ENCODE measurements around the gene LONRF2. TPM values are rescaled to one million over a fixed set of nuclear protein-coding genes. Genes with fewer than 3 reads are reported as not detected.
"Not testable (repeated sequence)": the region's sequence is repeated elsewhere in the genome, so short reads cannot be mapped to it uniquely, and the experiment has no call there.

LONRF2 gene
- 10 to 100 TPM; 33.6 to 45.1 (median 39.5) TPM for total RNA-seq

- TF ChIP-seq POLR2A (IDR thresholded peaks at IDR 0.05; ENCODE audit: low read depth) (no peak), POLR2AphosphoS5 (IDR thresholded peaks at IDR 0.05) (peak; percentile 19 to 25), EP300 (IDR thresholded peaks at IDR 0.05) (no peak)
- TF ChIP-seq, protein P1, sequence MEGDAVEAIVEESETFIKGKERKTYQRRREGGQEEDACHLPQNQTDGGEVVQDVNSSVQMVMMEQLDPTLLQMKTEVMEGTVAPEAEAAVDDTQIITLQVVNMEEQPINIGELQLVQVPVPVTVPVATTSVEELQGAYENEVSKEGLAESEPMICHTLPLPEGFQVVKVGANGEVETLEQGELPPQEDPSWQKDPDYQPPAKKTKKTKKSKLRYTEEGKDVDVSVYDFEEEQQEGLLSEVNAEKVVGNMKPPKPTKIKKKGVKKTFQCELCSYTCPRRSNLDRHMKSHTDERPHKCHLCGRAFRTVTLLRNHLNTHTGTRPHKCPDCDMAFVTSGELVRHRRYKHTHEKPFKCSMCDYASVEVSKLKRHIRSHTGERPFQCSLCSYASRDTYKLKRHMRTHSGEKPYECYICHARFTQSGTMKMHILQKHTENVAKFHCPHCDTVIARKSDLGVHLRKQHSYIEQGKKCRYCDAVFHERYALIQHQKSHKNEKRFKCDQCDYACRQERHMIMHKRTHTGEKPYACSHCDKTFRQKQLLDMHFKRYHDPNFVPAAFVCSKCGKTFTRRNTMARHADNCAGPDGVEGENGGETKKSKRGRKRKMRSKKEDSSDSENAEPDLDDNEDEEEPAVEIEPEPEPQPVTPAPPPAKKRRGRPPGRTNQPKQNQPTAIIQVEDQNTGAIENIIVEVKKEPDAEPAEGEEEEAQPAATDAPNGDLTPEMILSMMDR (IDR thresholded peaks at IDR 0.05): no peak
- intact Hi-C loops (cut with DNase I): no loop called here
- WGBS: 4% methylated on average over 28 of the region's 113 CpGs
- peak within 1 kb of the TSS; percentile 72 to 83 (median 77) for H3K4me3 ChIP-seq
- no peak for DNase-seq (ENCODE audit: extremely low spot score)
- H3K27ac ChIP-seq (replicated peaks in 1 of 4): peak within 1 kb of the TSS; percentile 91 to 95 (median 93)
- H3K4me1 ChIP-seq: peaks cover 10 to 34% (median 21%) of the 10 kb centered on the region in 4 donors
- H3K27me3 ChIP-seq: peaks cover 0 to 15% (median 0%) of the 10 kb centered on the region in 4 donors
- H3K36me3 ChIP-seq: no peaks in the 10 kb centered on the region
- peaks cover 0 to 10% (median 3%) of the 10 kb centered on the region in 4 donors for H3K9me3 ChIP-seq
Measured at GRCh38 chr2:100321866-100322820, at the start of gene LONRF2. LONRF2 (minus strand) TSS chr2:100322501; CDS start chr2:100322093, 408 bp downstream.

GRCh38 chr2:100367163-100367562 is 44.9 kb upstream of the LONRF2 start:
- Histone ChIP-seq H3K4me1 (peaks cover 4 to 19% (median 16%) of the 10 kb centered on the region in 4 donors), H3K9me3 (peaks cover 0 to 21% (median 12%) of the 10 kb centered on the region in 4 donors), H3K4me3 (no peak overlapping the region), H3K36me3 (no peaks in the 10 kb centered on the region), H3K27me3 (no peaks in the 10 kb centered on the region), H3K27ac (replicated peaks in 1 of 4) (no peak overlapping the region)
- DNase-seq (ENCODE audit: extremely low spot score): no peak
- TF ChIP-seq POLR2AphosphoS5 (IDR thresholded peaks at IDR 0.05) (no peak), EP300 (IDR thresholded peaks at IDR 0.05) (no peak), POLR2A (IDR thresholded peaks at IDR 0.05; ENCODE audit: low read depth) (no peak)
- TF ChIP-seq, protein P1 (IDR thresholded peaks at IDR 0.05): no peak
- intact Hi-C loops (cut with DNase I): no loop called here
- 100% methylated on average over 1 of the region's 1 CpG for WGBS

DNA sequence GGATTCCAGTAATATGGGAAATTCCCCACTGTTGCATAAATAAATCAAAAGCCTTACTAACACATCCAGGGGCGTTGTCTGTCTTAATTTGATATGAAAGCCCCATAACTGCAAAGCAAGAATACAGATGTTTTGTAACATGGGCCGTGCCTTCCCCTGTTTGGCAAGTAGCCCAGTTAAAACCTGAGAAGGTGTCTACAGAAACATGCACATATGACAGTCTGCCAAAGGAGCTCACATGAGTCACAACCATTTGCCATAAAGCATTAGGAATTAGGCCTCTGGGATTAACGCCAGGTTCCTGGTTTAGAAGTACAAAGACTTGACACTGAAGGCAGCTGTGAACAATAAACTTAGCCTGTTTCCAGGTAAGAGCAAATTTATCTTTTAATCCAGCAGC is 43.1 kb upstream of the LONRF2 start:
- Histone ChIP-seq H3K4me3 (no peak overlapping the region), H3K27ac (replicated peaks in 1 of 4) (peak overlapping the region in 3 of 4 donors; percentile 20 to 69 (median 41)), H3K27me3 (no peaks in the 10 kb centered on the region), H3K4me1 (peaks cover 4 to 19% (median 16%) of the 10 kb centered on the region in 4 donors), H3K36me3 (no peaks in the 10 kb centered on the region), H3K9me3 (peaks cover 0 to 14% (median 6%) of the 10 kb centered on the region in 4 donors)
- 18% methylated on average over 3 of the region's 3 CpGs for WGBS
- TF ChIP-seq POLR2AphosphoS5 (IDR thresholded peaks at IDR 0.05): peak; percentile 9 to 13
- TF ChIP-seq, protein P1 (IDR thresholded peaks at IDR 0.05): no peak
- no peak for TF ChIP-seq POLR2A (IDR thresholded peaks at IDR 0.05; ENCODE audit: low read depth)
- DNase-seq (ENCODE audit: extremely low spot score): no peak
- intact Hi-C loops (cut with DNase I): no loop called here

- intact Hi-C loops (cut with DNase I); H3K27me3 ChIP-seq; DNase-seq (ENCODE audit: extremely low spot score); H3K36me3 ChIP-seq; H3K4me3 ChIP-seq; H3K9me3 ChIP-seq; H3K27ac ChIP-seq (replicated peaks in 1 of 4): not testable (repeated sequence)
- 99% methylated on average over 7 of the region's 7 CpGs for WGBS
- H3K4me1 ChIP-seq: peaks cover 4 to 19% (median 16%) of the 10 kb centered on the region in 4 donors
Measured at GRCh38 chr2:100362269-100362668, 40.0 kb upstream of the LONRF2 start.

- Histone ChIP-seq H3K9me3 (peaks cover 0 to 9% (median 6%) of the 10 kb centered on the region in 4 donors), H3K27me3 (no peaks in the 10 kb centered on the region), H3K4me1 (peaks cover 0 to 5% (median 2%) of the 10 kb centered on the region in 4 donors), H3K4me3 (no peak overlapping the region), H3K27ac (replicated peaks in 1 of 4) (no peak overlapping the region), H3K36me3 (no peaks in the 10 kb centered on the region)
- intact Hi-C loops (cut with DNase I): no loop called here
- no peak for DNase-seq (ENCODE audit: extremely low spot score)
- no peak for TF ChIP-seq EP300 (IDR thresholded peaks at IDR 0.05)
- no peak for TF ChIP-seq POLR2A (IDR thresholded peaks at IDR 0.05; ENCODE audit: low read depth)
- TF ChIP-seq, protein P1 (IDR thresholded peaks at IDR 0.05): no peak
- no peak for TF ChIP-seq POLR2AphosphoS5 (IDR thresholded peaks at IDR 0.05)
Measured at GRCh38 chr2:100359576-100359975, 37.3 kb upstream of the LONRF2 start.

Data from esophagus muscularis mucosa (tissue), 4 donors.